Testis (tissue), 3 donors: ENCODE measurements around the gene LHX2. TPM values are rescaled to one million over a fixed set of nuclear protein-coding genes. Genes with fewer than 3 reads are reported as not detected.

Experiments
- DNase-seq: peaks from one replicate; pipeline ENCODE4 v3.0.0-alpha.2; 2019
- H3K27ac ChIP-seq, 2 donors: fragments of 200-600 bp; sonication (generic); one replicate each; pipeline ENCODE4 v1.5.1; 2019
- H3K27me3 ChIP-seq: fragments of 200-600 bp; sonication (generic); one replicate; pipeline ENCODE4 v1.5.1; 2019
- H3K36me3 ChIP-seq: fragments of 200-600 bp; sonication (generic); one replicate; pipeline ENCODE4 v1.5.1; 2017; ENCODE audit warnings: low read depth; ENCODE audit errors: missing control alignments
- H3K4me1 ChIP-seq: fragments of 200-600 bp; sonication (generic); one replicate; pipeline ENCODE4 v1.5.1; 2019
- H3K4me3 ChIP-seq, 2 donors: fragments of 200-600 bp; sonication (generic); one replicate each; pipeline ENCODE4 v1.5.1; 2017 to 2019
- H3K9me3 ChIP-seq: fragments of 200-600 bp; sonication (generic); one replicate; pipeline ENCODE4 v1.5.1; 2017
- POLR2A ChIP-seq: fragments of 450-650 bp; IDR thresholded peaks from one replicate; pipeline ENCODE4 v1.6.1; 2017; ENCODE audit warnings: antibody characterized with exemption, mild to moderate bottlenecking, moderate library complexity
- WGBS, 2 donors: methylation state at CpG; one replicate each; pipeline ENCODE4 v1.1.5; 2018; 5-methylcytosine and 5-hydroxymethylcytosine counted together
- intact Hi-C: fragments of 100-400 bp; cut with DNase I; formaldehyde crosslinking; loops from one replicate; pipeline ENCODE4 v1.15.1; 2023; ENCODE audit warnings: low total_unique reads
- polyA plus RNA-seq: library from polyadenylated mRNA; stranded (reverse); fragments of 350-450 nt; fragmentation: Illumina TruSeq; extraction: RNeasy Lipid Tissue Mini Kit (QIAGEN cat#74804); gene quantifications from one replicate; pipeline ENCODE4 v1.2.3, GENCODE V29; 2014; ENCODE audit warnings: low read depth, low replicate concordance; ENCODE audit not compliant: insufficient read depth
- total RNA-seq, 2 donors: library from RNA; depleted of rRNA; stranded (reverse); fragments of >200 nt; gene quantifications; one replicate each; pipeline ENCODE4 v1.2.3, GENCODE V29; 2016
- TF ChIP-seq, protein P1 (sequence below), 3 experiments: fragments of 450-650 bp in 2 of 3; fragments of 200-600 bp in 1 of 3; sonication (generic) in 1 of 3; IDR thresholded peaks; one replicate each; pipeline ENCODE4 v1.5.1; 2016 to 2019; ENCODE audit warnings: antibody characterized with exemption in 3 of 3, mild to moderate bottlenecking in 2 of 3, moderate library complexity in 1 of 3

Gene LHX2
- total and polyA plus RNA-seq, 3 donors from 2014 or later = 2.0 to 5.1 (median 3.4) TPM

DNA sequence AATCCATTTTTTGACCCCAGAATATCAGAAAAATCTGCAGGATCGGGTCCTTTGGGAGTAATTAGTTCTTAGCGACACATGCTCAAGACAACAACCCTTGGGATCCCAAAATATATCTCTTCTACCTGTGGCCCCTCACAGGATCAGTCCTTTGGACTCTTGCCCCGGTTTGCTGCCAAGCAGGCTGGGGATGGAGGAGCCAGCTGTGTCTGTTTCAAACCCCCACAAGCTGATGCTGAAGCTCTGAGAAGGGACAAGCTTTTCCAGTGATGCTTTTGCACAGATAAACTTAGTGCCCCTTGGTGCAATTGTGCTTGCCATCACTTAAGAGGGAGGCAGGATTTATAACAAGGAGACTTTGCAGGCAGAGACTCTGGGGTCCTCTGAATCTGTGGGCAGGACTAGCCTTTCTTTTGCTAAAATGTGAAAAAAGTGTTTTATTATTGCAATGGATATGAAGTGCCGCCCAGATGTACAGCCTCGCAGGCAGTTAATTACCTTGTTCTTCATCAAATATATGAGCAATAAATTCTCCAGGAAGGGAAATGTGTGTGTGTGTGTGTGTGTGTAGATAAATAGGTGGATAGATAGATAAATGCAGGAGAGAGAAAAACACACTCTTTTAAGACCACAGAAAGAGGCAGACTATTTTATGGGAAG, 9.6 kb upstream of the LHX2 start:
- no peak for DNase-seq
- Histone ChIP-seq H3K4me3 (no peak overlapping the region), H3K9me3 (no peaks in the 10 kb centered on the region), H3K27ac (no peak overlapping the region), H3K36me3 (no peaks in the 10 kb centered on the region), H3K27me3 (peaks cover 3% of the 10 kb centered on the region), H3K4me1 (peaks cover 12% of the 10 kb centered on the region)
- intact Hi-C loops = no loop called here
- TF ChIP-seq POLR2A = no peak
- TF ChIP-seq, protein P1, sequence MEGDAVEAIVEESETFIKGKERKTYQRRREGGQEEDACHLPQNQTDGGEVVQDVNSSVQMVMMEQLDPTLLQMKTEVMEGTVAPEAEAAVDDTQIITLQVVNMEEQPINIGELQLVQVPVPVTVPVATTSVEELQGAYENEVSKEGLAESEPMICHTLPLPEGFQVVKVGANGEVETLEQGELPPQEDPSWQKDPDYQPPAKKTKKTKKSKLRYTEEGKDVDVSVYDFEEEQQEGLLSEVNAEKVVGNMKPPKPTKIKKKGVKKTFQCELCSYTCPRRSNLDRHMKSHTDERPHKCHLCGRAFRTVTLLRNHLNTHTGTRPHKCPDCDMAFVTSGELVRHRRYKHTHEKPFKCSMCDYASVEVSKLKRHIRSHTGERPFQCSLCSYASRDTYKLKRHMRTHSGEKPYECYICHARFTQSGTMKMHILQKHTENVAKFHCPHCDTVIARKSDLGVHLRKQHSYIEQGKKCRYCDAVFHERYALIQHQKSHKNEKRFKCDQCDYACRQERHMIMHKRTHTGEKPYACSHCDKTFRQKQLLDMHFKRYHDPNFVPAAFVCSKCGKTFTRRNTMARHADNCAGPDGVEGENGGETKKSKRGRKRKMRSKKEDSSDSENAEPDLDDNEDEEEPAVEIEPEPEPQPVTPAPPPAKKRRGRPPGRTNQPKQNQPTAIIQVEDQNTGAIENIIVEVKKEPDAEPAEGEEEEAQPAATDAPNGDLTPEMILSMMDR (IDR thresholded peaks at IDR 0.05) = no peak
- 20 to 43% methylated on average over 5 of the region's 5 CpGs for WGBS, 2 donors

DNA sequence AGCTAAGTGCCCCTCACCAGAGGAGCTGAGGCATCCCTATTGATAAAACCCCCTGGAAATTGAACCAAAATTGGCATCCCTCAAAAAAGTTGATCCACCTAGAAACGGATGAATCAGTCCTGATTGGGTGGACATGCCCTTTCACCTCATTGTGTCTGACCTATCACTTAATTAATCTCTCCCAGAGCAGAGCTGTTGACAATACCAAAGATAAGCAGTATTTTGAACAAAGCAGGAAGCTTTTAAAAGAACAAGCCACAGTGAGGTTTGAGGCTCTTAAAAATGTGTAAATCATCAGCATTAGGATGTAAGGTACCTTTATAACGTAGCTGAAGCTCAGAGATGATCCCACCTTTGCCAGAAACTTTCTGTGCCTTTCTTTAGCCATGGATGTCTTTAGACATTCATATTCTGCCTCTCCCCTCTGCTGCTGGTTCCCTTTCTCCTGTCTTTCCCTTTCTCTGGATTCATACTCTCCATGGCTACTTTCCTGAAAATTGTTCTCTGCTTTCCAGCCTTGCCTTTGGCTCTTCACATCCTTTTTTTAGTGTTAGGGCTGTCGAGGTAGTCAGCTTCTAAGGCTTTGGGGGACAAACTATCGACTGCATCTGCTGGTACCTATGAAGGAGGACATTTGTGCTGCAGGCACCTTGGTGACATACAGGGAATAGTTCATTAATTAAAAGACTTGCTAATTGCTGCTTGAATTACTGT, 7.8 kb upstream of the LHX2 start:
- H3K27ac ChIP-seq = no peak overlapping the region
- intact Hi-C loops = no loop called here
- peaks cover 6% of the 10 kb centered on the region for H3K27me3 ChIP-seq
- TF ChIP-seq, protein P1 (IDR thresholded peaks at IDR 0.05) = no peak
- TF ChIP-seq POLR2A = no peak
- 33 to 39% methylated on average over 4 of the region's 4 CpGs for WGBS, 2 donors
- H3K4me3 ChIP-seq = no peak overlapping the region
- DNase-seq = no peak
- no peaks in the 10 kb centered on the region for H3K36me3 ChIP-seq
- peaks cover 3% of the 10 kb centered on the region for H3K4me1 ChIP-seq
- no peaks in the 10 kb centered on the region for H3K9me3 ChIP-seq

DNA sequence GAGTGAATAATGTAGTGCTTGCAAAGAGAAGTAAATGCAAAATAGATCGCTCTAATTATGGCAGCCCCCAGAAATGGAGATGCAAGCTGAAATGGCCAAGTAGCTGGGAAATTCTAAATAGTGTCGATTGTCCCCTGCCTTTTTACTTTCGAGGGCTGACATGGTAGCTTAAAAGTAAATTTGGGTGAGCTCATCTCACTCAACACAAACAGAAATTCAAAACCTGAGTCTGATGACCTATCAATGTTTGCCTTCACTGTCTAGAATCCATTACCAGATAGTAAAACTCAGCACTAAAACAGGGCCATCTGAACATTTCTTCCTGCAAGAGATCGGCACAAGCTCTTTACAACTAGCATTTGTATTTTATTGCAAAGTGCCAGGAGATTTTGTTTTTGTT, 7.0 kb upstream of the LHX2 start:
- no peak overlapping the region for H3K4me3 ChIP-seq

DNA sequence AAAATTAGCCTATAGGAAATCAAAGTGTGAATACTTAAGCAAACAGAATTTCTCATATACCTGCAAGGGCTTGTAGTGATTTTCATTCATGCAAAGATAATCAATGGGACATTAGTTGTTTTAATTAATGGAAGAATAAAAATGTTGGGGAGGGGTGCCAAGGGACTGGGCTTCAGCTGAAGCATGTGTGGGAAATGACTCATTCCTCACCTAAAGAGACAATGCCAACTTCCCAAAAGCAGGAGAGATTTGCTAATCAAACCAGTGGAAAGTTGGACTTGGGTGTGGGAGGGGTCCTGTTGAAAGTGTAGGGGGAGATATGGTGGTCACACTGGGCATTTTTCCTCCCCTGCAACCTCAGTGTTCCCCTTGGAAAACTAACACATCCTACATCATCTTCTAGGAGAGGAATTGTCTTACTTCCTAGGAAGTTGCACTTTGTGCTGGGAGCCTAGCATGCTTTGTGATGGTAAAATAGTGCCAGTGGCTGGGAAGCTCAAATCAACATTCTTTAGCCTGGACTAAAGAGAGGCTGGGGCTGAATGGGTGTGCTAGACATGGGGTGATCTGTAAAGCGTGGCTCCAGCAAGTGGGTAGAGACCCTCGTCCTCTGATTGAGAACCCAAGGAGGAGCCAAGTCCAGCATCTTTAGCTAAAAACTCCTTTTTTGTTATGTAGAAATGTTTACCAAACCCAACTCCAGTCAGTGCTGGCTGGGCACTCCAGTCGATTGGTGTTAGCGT, 6.4 kb upstream of the LHX2 start:
- H3K27ac ChIP-seq = no peak overlapping the region
- no peak for TF ChIP-seq POLR2A
- TF ChIP-seq, protein P1 (IDR thresholded peaks at IDR 0.05) = no peak
- peaks cover 9% of the 10 kb centered on the region for H3K27me3 ChIP-seq

More for the DNA sequence above, 7.0 kb upstream of the LHX2 start:
- H3K4me1 ChIP-seq = no peaks in the 10 kb centered on the region
- H3K27me3 ChIP-seq = peaks cover 9% of the 10 kb centered on the region
- no peak for DNase-seq
- no peak overlapping the region for H3K27ac ChIP-seq
- H3K36me3 ChIP-seq = no peaks in the 10 kb centered on the region
- intact Hi-C loops = no loop called here
- TF ChIP-seq, protein P1 (IDR thresholded peaks at IDR 0.05) = no peak
- TF ChIP-seq POLR2A = no peak
- H3K9me3 ChIP-seq = no peaks in the 10 kb centered on the region
- WGBS, 2 donors = 33 to 41% methylated on average over 4 of the region's 4 CpGs

More for the DNA sequence above, 6.4 kb upstream of the LHX2 start:
- DNase-seq = no peak
- Histone ChIP-seq H3K4me3 (no peak overlapping the region), H3K36me3 (no peaks in the 10 kb centered on the region), H3K4me1 (no peaks in the 10 kb centered on the region), H3K9me3 (no peaks in the 10 kb centered on the region)
- 27 to 42% methylated on average over 4 of the region's 4 CpGs for WGBS, 2 donors
- intact Hi-C loops = no loop called here
